UCSD-AML1 (cell line): ENCODE results near the gene PTPRD.

Experiments used
- DNase-seq: peaks from one replicate; lab custom pipeline; 2025; ENCODE audit not compliant: unreplicated experiment; lab: John Stamatoyannopoulos, UW

PTPRD gene

GRCh38 chr9:9621355-9621940 is 991.4 kb downstream of the PTPRD start:
- DNase-seq: no peak

- DNase-seq: no peak
Observed at GRCh38 chr9:9620736-9621135, 992.1 kb downstream of the PTPRD start.

GRCh38 chr9:9615086-9615485 is 997.7 kb downstream of the PTPRD start:
- DNase-seq: no peak

- DNase-seq: no peak
Observed at GRCh38 chr9:9614607-9615006, 998.2 kb downstream of the PTPRD start.

- DNase-seq: no peak
Observed at GRCh38 chr9:9612755-9613154, 1000.0 kb downstream of the PTPRD start.

- DNase-seq: no peak
Observed at GRCh38 chr9:9612270-9612669, 1000.5 kb downstream of the PTPRD start.

- DNase-seq: no peak
Observed at GRCh38 chr9:9605681-9606080, 1007.1 kb downstream of the PTPRD start.

- DNase-seq: no peak
Observed at GRCh38 chr9:9603345-9603744, 1009.5 kb downstream of the PTPRD start.

- no peak for DNase-seq
Observed at GRCh38 chr9:9598723-9599122, 1014.1 kb downstream of the PTPRD start.

GRCh38 chr9:9592104-9592503 is 1020.7 kb downstream of the PTPRD start:
- DNase-seq: no peak

- peak; percentile 14 for DNase-seq
Observed at GRCh38 chr9:9585920-9586319, 1026.9 kb downstream of the PTPRD start.

GRCh38 chr9:9574080-9574479 is 1038.7 kb downstream of the PTPRD start:
- DNase-seq: no peak

- no peak for DNase-seq
Observed at GRCh38 chr9:9565700-9566099, 1047.1 kb downstream of the PTPRD start.

- DNase-seq: no peak
Observed at GRCh38 chr9:9563817-9564216, 1049.0 kb downstream of the PTPRD start.

GRCh38 chr9:9560382-9561035 is 1052.3 kb downstream of the PTPRD start:
- DNase-seq: no peak

- DNase-seq: no peak
Observed at GRCh38 chr9:9558907-9559306, 1053.9 kb downstream of the PTPRD start.

- DNase-seq: no peak
Observed at GRCh38 chr9:9557804-9558334, 1054.9 kb downstream of the PTPRD start.

GRCh38 chr9:9556865-9557803 is 1055.7 kb downstream of the PTPRD start:
- DNase-seq: no peak

GRCh38 chr9:9552665-9553064 is 1060.1 kb downstream of the PTPRD start:
- DNase-seq: no peak

GRCh38 chr9:9538766-9539165 is 1074.0 kb downstream of the PTPRD start:
- no peak for DNase-seq

- no peak for DNase-seq
Observed at GRCh38 chr9:9538356-9538755, 1074.4 kb downstream of the PTPRD start.

- no peak for DNase-seq
Observed at GRCh38 chr9:9536523-9536922, 1076.3 kb downstream of the PTPRD start.
